GM20000 (cell line): ENCODE data around the gene PPP1R12B.
"Not testable (repeated sequence)": the region's sequence is repeated elsewhere in the genome, so short reads cannot be mapped to it uniquely, and the experiment has no call there.

Source experiments
- DNase-seq: peaks from one replicate; pipeline ENCODE4 v3.0.0; 2012; ENCODE audit warnings: low spot score
- CTCF ChIP-seq: IDR thresholded peaks from 2 replicates; pipeline ENCODE4 v1.5.1; 2012; ENCODE audit warnings: mild to moderate bottlenecking, control low read depth; ENCODE audit errors: extremely low read depth, missing control alignments

Gene PPP1R12B

DNA sequence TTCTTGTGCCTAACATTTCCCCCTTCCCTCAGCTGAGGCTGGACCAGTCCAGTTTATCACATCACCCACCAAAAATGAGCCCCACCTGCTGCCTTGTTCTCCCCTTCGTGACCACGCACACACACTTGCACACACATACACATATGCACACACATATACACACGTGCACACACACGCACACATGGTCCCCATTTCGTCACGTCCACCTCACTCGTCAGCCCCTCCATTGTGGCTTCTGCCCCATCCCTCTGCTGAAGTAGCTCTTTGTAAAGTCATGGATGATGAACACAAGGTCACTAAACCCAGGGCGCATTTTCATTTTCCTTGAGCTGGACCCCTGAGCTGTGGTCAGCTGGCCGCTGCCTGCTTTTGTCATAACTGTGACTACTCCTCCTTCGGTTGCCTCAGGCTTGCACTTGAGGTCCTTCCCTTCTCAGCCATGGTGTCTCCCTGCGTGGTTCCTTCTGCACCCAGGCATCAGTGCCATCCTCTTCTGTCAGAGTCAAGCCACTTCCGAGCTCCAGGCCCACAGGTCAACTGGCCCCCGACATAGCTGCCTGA lies 267.9 kb downstream of the PPP1R12B start:
- TF ChIP-seq CTCF = no peak
- DNase-seq = peak; percentile 35

DNA sequence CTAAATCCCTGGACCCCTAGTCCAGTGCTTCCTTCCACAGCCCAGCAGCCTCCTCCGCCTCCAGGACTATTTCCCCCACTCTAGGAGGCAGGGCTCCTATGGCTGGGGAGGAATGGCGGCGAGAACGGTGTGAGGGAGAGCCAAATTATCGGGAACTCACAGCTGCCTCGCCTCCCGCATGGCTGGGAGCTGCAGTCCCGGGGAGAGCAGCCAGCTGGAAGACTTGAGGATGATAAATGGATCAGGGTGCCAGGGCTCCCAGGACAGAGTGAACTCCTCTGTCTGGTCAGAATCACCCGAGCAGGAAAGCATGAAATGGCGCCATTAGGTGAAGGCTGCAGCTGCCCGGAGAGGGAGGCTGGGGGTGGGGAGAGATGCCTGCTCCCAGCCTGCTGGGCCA lies 270.5 kb downstream of the PPP1R12B start:
- DNase-seq = not testable (repeated sequence)

DNA sequence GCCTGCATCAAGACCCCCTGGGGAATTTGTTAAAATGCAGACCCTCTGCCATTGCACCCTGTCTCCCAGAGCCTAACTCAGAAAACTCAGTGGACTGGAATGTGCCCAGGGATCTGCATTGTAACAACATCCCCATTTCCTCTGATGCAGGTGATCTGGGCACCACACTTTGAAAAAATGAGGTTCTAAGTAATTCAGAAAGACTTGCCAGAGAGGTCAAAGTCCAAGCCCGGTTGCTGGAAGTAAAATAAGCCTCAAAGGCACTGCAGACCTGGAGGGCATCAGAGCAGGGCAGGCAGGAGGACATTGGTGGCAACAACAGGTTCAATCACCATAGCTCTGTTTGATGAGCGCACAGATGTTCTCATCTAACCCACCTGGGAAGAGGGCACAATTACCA lies 271.0 kb downstream of the PPP1R12B start:
- TF ChIP-seq CTCF = no peak
- DNase-seq = no peak

DNA sequence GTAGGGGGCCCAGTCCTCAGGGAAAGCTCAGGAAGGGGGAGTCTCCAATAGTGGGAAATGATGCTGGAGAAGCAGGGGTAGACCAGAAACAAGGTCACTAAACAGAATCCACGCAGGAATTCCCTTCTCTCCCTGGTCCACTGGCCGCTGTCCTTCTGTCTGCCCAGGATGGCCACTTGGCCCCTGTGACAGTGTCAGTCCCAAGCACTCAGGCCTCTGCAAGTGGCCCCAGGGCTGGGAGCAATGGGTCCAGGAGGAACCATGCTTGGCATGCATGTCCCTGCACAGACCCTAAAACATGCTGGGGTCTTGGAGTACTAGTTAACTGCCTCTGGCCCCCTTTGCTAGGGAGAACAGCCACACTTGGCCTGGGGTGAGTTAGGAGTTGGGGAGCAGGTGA lies 271.5 kb downstream of the PPP1R12B start:
- not testable (repeated sequence) for DNase-seq

DNA sequence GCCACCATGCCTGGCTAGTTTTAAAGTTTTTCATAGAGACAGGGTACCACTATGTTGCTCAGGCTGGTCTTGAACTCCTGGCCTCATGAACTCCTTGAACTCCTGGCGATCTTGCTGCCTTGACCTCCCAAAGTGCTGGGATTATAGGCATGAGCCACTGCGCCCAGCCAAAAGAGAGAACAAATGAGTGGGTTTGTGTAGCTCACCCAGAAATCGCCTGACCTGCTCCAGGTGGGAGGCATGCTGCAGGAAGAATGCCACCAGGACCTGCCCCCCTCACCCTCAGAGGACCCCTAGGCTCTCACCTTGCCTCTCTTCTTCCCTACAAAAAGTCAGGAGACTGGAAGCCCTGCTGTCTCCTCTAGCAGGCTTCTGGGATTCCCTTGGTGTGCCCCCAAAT lies 272.9 kb downstream of the PPP1R12B start:
- TF ChIP-seq CTCF = no peak
- DNase-seq = no peak

GRCh38 chr1:202622388-202622787 lies 273.9 kb downstream of the PPP1R12B start:
- no peak for TF ChIP-seq CTCF
- DNase-seq = no peak

DNA sequence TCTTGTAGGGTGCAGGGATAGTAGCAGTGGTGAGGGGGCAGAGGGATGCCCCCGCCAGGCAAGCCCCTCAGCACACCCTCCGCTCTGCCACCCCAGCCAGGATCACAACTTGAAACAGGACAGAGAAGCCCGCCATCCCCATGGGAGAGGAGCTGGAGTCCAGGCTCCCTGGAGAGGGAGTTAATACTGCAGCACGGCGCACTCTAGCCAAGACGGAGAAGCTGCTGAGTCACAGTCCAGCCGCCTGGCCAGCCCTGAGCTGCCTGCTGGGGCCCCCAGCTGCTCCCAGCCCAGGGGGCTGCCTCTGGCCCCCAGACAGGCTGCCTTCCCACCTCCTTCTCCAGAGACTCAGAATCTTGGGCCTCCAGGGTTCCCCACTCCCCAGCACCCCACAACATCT lies 274.6 kb downstream of the PPP1R12B start:
- DNase-seq = no peak
- TF ChIP-seq CTCF = no peak

DNA sequence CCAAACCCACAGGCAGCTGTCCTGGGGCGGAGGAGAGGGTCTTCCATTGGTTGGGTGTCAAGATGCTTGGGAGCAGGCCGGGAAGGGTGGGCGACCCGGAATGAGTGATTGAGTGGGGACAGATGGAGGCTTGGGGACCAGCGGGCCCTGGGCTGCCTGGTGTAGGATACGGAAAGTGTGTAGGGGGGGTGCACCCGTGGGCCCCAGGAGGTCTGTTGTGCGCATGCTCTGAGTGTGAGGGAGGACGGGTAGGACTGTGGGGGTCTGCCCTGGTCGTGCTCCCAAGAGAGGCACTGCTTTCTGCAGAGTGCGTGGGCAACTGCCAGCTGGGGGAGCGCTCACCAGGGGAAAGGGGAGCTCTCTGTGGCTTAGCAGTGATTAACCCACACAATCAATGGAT lies 275.0 kb downstream of the PPP1R12B start:
- DNase-seq = not testable (repeated sequence)

DNA sequence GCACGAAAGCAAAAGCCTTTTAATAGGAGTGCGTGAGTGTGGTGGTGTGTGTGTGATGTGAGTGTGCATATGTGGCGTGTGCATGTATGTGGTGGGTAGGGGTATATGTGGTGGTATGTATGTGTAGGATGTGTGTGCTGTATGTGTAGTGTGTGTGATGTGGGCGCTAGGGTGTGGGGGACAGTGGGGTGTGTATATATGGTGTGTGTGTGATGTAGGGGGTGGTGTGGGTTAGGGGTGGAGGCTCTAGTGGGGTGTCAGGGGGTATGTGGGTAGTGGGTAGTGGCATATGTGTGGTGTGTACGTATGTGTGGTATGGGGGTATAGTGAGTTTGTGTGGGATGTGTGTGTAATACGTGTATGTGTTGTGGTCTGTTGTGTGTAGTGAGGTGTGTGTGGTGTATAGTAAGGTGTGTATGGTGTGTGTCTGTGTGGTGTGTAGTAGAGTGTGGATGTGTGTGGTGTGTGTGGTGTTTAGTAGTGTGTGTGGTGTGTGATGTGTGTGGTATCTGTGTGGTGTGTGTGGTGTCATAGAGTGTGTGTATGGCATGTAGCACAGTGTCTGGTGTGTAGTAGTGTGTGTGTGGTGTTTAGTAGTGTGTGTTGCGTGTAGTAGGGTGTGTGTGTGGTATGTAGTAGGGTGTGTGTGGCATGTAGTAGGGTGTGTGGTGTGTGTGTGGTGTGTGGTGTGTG lies 275.7 kb downstream of the PPP1R12B start:
- TF ChIP-seq CTCF = no peak
- no peak for DNase-seq
